Tibial nerve (tissue), 4 donors: ENCODE measurements around the gene PROX1. TPM values are rescaled to one million over a fixed set of nuclear protein-coding genes. Genes with fewer than 3 reads are reported as not detected.

Experiments
- DNase-seq, 2 donors: peaks; one replicate each; pipeline ENCODE4 v3.0.0-alpha.2; 2019; ENCODE audit warnings: low spot score in 2 of 2
- H3K27ac ChIP-seq, 4 donors: fragments of 200-600 bp; sonication (generic) in 3 of 4; one replicate each; pipeline ENCODE4 v1.5.1; 2017 to 2019; ENCODE audit warnings: mild to moderate bottlenecking in 1 of 4
- H3K27me3 ChIP-seq, 2 donors: fragments of 200-600 bp; sonication (generic) in 1 of 2; one replicate each; pipeline versions ENCODE4 v1.5.1 to v1.6.0; 2017 to 2019
- H3K36me3 ChIP-seq, 3 donors: fragments of 200-600 bp; sonication (generic); one replicate each; pipeline ENCODE4 v1.5.1; 2018 to 2019
- H3K4me1 ChIP-seq, 4 donors: fragments of 200-600 bp; sonication (generic) in 3 of 4; one replicate each; pipeline ENCODE4 v1.5.1; 2017 to 2019
- H3K4me3 ChIP-seq, 4 donors: fragments of 200-600 bp; sonication (generic) in 3 of 4; one replicate each; pipeline ENCODE4 v1.5.1; 2017 to 2019; ENCODE audit warnings: mild to moderate bottlenecking in 1 of 4, moderate library complexity in 1 of 4
- H3K9me3 ChIP-seq, 4 donors: fragments of 200-600 bp; sonication (generic) in 3 of 4; one replicate each; pipeline ENCODE4 v1.5.1; 2017 to 2019
- CTCF ChIP-seq, 5 experiments: fragments of 200-600 bp in 3 of 5; fragments of 450-650 bp in 2 of 5; sonication (generic) in 3 of 5; IDR thresholded peaks; one replicate each; pipeline ENCODE4 v1.5.1; 2016 to 2019; ENCODE audit warnings: antibody characterized with exemption in 5 of 5, mild to moderate bottlenecking in 3 of 5, moderate library complexity in 2 of 5
- EP300 ChIP-seq, 2 donors: sonication (generic); formaldehyde crosslinking; IDR thresholded peaks; one replicate each; pipeline ENCODE4 v1.6.1; 2017; ENCODE audit warnings: antibody characterized with exemption in 2 of 2, mild to moderate bottlenecking in 1 of 2
- POLR2A ChIP-seq, 2 donors: fragments of 450-650 bp; IDR thresholded peaks; one replicate each; pipeline ENCODE4 v1.6.1; 2017; ENCODE audit warnings: antibody characterized with exemption in 2 of 2, mild to moderate bottlenecking in 2 of 2, moderate library complexity in 2 of 2
- WGBS, 2 donors: methylation state at CpG; one replicate each; pipeline ENCODE4 v1.1.5; 2018; 5-methylcytosine and 5-hydroxymethylcytosine counted together
- total RNA-seq, 4 donors: library from RNA; depleted of rRNA; stranded (reverse); fragments of >200 nt; gene quantifications; one replicate each; pipeline ENCODE4 v1.1.0, GENCODE V29; 2016

The PROX1 gene, protein sequence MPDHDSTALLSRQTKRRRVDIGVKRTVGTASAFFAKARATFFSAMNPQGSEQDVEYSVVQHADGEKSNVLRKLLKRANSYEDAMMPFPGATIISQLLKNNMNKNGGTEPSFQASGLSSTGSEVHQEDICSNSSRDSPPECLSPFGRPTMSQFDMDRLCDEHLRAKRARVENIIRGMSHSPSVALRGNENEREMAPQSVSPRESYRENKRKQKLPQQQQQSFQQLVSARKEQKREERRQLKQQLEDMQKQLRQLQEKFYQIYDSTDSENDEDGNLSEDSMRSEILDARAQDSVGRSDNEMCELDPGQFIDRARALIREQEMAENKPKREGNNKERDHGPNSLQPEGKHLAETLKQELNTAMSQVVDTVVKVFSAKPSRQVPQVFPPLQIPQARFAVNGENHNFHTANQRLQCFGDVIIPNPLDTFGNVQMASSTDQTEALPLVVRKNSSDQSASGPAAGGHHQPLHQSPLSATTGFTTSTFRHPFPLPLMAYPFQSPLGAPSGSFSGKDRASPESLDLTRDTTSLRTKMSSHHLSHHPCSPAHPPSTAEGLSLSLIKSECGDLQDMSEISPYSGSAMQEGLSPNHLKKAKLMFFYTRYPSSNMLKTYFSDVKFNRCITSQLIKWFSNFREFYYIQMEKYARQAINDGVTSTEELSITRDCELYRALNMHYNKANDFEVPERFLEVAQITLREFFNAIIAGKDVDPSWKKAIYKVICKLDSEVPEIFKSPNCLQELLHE
- 1 to 10 TPM in 2 of 4 donors, under 1 TPM in 2; 0.84 to 1.2 (median 1.0) TPM for total RNA-seq

GRCh38 chr1:213987927-213988506, at the start of gene PROX1:
Gene PROX1, plus strand, starts transcription at chr1:213987973. Its CDS starts 8,563 bp downstream, at chr1:213996536.
- WGBS, 2 donors: 1 to 2% methylated on average over 29 of the region's 29 CpGs
- H3K27me3 ChIP-seq: peaks cover 4 to 73% of the 10 kb centered on the region in 2 donors

DNA sequence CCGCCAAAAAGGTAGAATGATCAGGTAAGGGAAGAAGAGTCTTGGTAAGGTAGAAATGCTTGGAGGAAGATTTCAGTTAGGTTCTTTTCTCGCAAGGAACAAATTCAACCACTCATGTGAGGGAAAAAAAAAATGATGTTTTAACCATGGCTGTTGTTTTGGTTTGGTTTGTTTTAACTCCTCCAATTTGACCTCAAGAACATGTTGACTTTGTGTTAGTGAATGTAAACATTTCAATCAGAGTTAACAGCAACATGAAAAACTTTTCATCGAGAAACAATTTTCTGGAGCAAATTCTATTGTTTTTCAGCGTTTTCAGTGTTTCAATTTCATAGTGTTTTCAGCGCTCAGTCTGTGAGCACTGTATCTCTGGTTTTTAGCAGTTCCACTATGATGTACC, 49.0 kb upstream of the PROX1 start:
- TF ChIP-seq CTCF (IDR thresholded peaks at IDR 0.05): no peak
- TF ChIP-seq EP300 (IDR thresholded peaks at IDR 0.05): no peak
- TF ChIP-seq POLR2A (IDR thresholded peaks at IDR 0.05): no peak
- no peak overlapping the region for H3K27ac ChIP-seq
- no peak overlapping the region for H3K4me3 ChIP-seq
- no peaks in the 10 kb centered on the region for H3K36me3 ChIP-seq
- no peaks in the 10 kb centered on the region for H3K27me3 ChIP-seq
- WGBS, 2 donors: 68 to 70% methylated on average over 5 of the region's 5 CpGs
- H3K4me1 ChIP-seq: no peaks in the 10 kb centered on the region
- DNase-seq: no peak
- no peaks in the 10 kb centered on the region for H3K9me3 ChIP-seq

More at GRCh38 chr1:213987927-213988506, at the start of gene PROX1:
- no peaks in the 10 kb centered on the region for H3K36me3 ChIP-seq
- TF ChIP-seq POLR2A (IDR thresholded peaks at IDR 0.05): peak in 1 of 2 donors; percentile 65
- TF ChIP-seq CTCF (IDR thresholded peaks at IDR 0.05): peak in 3 of 5 experiments; percentile 22 to 33 (median 25)
- peak in 1 of 2 donors; percentile 57 for TF ChIP-seq EP300 (IDR thresholded peaks at IDR 0.05)
- peaks cover 0 to 45% (median 18%) of the 10 kb centered on the region in 4 donors for H3K4me1 ChIP-seq
- H3K4me3 ChIP-seq: peak within 1 kb of the TSS; percentile 51 to 65 (median 52)
- peak; percentile 36 to 72 for DNase-seq
- H3K27ac ChIP-seq: peak within 1 kb of the TSS; percentile 53 to 83 (median 58)
- H3K9me3 ChIP-seq: no peaks in the 10 kb centered on the region

- no peaks in the 10 kb centered on the region for H3K27me3 ChIP-seq
- DNase-seq: no peak
- no peaks in the 10 kb centered on the region for H3K36me3 ChIP-seq
- H3K4me3 ChIP-seq: no peak overlapping the region
- WGBS, 2 donors: 73 to 83% methylated on average over 3 of the region's 3 CpGs
- H3K9me3 ChIP-seq: no peaks in the 10 kb centered on the region
- H3K4me1 ChIP-seq: no peaks in the 10 kb centered on the region
- TF ChIP-seq EP300 (IDR thresholded peaks at IDR 0.05) (no peak), POLR2A (IDR thresholded peaks at IDR 0.05) (no peak), CTCF (IDR thresholded peaks at IDR 0.05) (no peak)
- H3K27ac ChIP-seq: no peak overlapping the region
Observed at GRCh38 chr1:213939888-213940287, 47.9 kb upstream of the PROX1 start.

DNA sequence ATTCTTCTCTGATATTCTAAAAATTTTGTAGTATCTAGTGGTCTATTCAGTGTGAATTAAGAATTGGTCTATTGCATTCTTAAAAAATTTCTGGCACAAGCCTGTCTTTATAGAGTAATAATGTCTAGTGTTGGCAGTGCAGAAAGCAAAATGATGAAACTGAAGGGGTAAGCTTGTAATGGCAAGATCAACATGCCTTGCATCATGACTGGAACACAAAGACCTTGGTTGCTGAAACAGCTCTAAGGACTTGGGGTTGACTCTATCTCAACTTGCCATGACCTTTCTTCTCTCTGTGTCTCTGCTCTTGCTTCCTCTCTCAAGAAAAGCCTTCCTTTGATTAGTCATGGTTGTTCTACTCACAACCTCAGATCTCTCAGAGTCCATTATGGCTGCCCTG, 46.8 kb upstream of the PROX1 start:
- Histone ChIP-seq H3K4me1 (no peaks in the 10 kb centered on the region), H3K27ac (no peak overlapping the region), H3K36me3 (no peaks in the 10 kb centered on the region), H3K9me3 (no peaks in the 10 kb centered on the region), H3K27me3 (no peaks in the 10 kb centered on the region), H3K4me3 (no peak overlapping the region)
- DNase-seq: no peak
- TF ChIP-seq EP300 (IDR thresholded peaks at IDR 0.05): no peak
- no peak for TF ChIP-seq CTCF (IDR thresholded peaks at IDR 0.05)
- no peak for TF ChIP-seq POLR2A (IDR thresholded peaks at IDR 0.05)
